ENCODE data around the gene LRRC49.

DNA sequence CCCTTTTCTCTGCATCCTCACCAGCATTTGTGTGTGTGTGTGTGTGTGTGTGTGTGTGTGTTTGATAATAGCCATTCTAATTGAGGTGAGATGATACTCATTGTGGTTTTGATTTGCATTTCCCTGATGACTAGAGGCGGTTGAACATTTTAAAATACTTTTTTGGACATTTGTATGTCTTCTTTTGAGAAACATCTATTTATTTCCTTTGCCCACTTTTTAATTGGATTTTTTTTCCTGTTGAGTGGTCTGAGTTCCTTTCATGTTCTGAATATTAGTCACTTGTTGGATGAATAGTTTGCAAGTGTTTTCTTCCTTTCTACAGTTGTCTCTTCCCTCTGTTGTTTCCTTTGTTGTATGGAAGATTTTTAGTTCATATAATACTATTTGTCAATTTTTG is 168.4 kb downstream of the LRRC49 start:
- TF ChIP-seq POLR2A (IDR thresholded peaks at IDR 0.05; ENCODE audit: low read depth, low read length) (no peak), POLR2AphosphoS5 (IDR thresholded peaks at IDR 0.05; ENCODE audit: low read depth, low read length) (no peak)
